Hematopoietic multipotent progenitor cell (in vitro differentiated cells): ENCODE results near the gene CELSR3. TPM values are rescaled to one million over a fixed set of nuclear protein-coding genes. Genes with fewer than 3 reads are reported as not detected.

Experiments used
- DNase-seq, 3 donors: peaks; one replicate each; pipeline ENCODE4 v3.0.0-alpha.2; 2011 to 2015; ENCODE audit warnings: low read depth in 2 of 3, low spot score in 2 of 3
- total RNA-seq: library from RNA; depleted of rRNA; stranded (reverse); fragments of >200 nt; gene quantifications from one replicate; pipeline ENCODE4 v1.2.3, GENCODE V29; 2012

Gene CELSR3
- total RNA-seq, 1 donor = 3.2 TPM

- peak; percentile 64 to 73 (median 73) for DNase-seq
These were observed 1.1 kb downstream of the CELSR3 start for GRCh38 chr3:48661501-48662144.

GRCh38 chr3:48660800-48661400 lies 1.8 kb downstream of the CELSR3 start:
- DNase-seq = no peak

GRCh38 chr3:48656841-48657281 lies 5.8 kb downstream of the CELSR3 start:
- peak in 1 of 3 donors; percentile 11 for DNase-seq

GRCh38 chr3:48656061-48656840 lies 6.4 kb downstream of the CELSR3 start:
- DNase-seq = peak; percentile 73 to 86 (median 84)

- peak in 1 of 3 donors; percentile 21 for DNase-seq
These were observed 7.1 kb downstream of the CELSR3 start for GRCh38 chr3:48655606-48656005.

GRCh38 chr3:48655063-48655462 lies 7.6 kb downstream of the CELSR3 start:
- DNase-seq = no peak

GRCh38 chr3:48652923-48653715 lies 9.6 kb downstream of the CELSR3 start:
- DNase-seq = no peak

GRCh38 chr3:48651771-48652170 lies 10.9 kb downstream of the CELSR3 start:
- no peak for DNase-seq

- DNase-seq = no peak
These were observed 12.0 kb downstream of the CELSR3 start for GRCh38 chr3:48650723-48651122.

- DNase-seq = no peak
These were observed 14.4 kb downstream of the CELSR3 start for GRCh38 chr3:48648188-48648850.

GRCh38 chr3:48647714-48648113 lies 15.0 kb downstream of the CELSR3 start:
- DNase-seq = no peak

- DNase-seq = no peak
These were observed 17.6 kb downstream of the CELSR3 start for GRCh38 chr3:48644898-48645760.

- no peak for DNase-seq
These were observed 20.1 kb downstream of the CELSR3 start for GRCh38 chr3:48642605-48643004.

- DNase-seq = no peak
These were observed 21.3 kb downstream of the CELSR3 start for GRCh38 chr3:48641396-48641795.

GRCh38 chr3:48639944-48640606 lies 22.6 kb downstream of the CELSR3 start:
- no peak for DNase-seq

GRCh38 chr3:48637305-48637704 lies 25.4 kb downstream of the CELSR3 start:
- DNase-seq = no peak

GRCh38 chr3:48636149-48636655 lies 26.5 kb downstream of the CELSR3 start:
- no peak for DNase-seq

- peak; percentile 75 to 92 (median 92) for DNase-seq
These were observed 27.3 kb downstream of the CELSR3 start, which contains the start of gene SLC26A6 for GRCh38 chr3:48635222-48636021. TSS of gene SLC26A6 (minus strand) at chr3:48635461. CDS start at chr3:48635393, 68 bp downstream.
